H1 (cell line): ENCODE data around the gene TMTC2.

Experiments
- CEBPB ChIP-seq: IDR thresholded peaks from 2 replicates; pipeline ENCODE4 v1.6.1; 2012; ENCODE audit warnings: low read depth, low read length
- CREB1 ChIP-seq: IDR thresholded peaks from 2 replicates; pipeline ENCODE4 v1.6.1; 2012; ENCODE audit warnings: inconsistent platforms
- EP300 ChIP-seq, 2 experiments: IDR thresholded peaks; 1 replicate in 1 of 2; 2 replicates in 1 of 2; pipeline ENCODE4 v1.6.1; 2011 to 2012; ENCODE audit warnings: low read depth in 2 of 2, low read length in 2 of 2, mild to moderate bottlenecking in 2 of 2, borderline replicate concordance in 1 of 2, inconsistent platforms in 1 of 2, moderate library complexity in 1 of 2
- EZH2 ChIP-seq: fragments of 200-600 bp; sonication (generic); IDR thresholded peaks from 2 replicates; pipeline ENCODE4 v1.7.1; 2012; ENCODE audit warnings: low read depth, mild to moderate bottlenecking, moderate library complexity, low read length, inconsistent platforms; ENCODE audit not compliant: severe bottlenecking
- NRF1 ChIP-seq: IDR thresholded peaks from 2 replicates; pipeline ENCODE4 v1.6.1; 2011; ENCODE audit warnings: mild to moderate bottlenecking, low read depth, low read length, improper control_type of control experiment
- POLR2AphosphoS5 ChIP-seq: IDR thresholded peaks from 2 replicates; pipeline ENCODE4 v1.6.1; 2011; ENCODE audit warnings: low read depth, low read length
- POU5F1 ChIP-seq: IDR thresholded peaks from 2 replicates; pipeline ENCODE4 v1.6.1; 2011; ENCODE audit warnings: low read depth, mild to moderate bottlenecking, low read length, moderate library complexity
- RFX5 ChIP-seq: IDR thresholded peaks from 2 replicates; pipeline ENCODE4 v1.6.1; 2011; ENCODE audit warnings: low read depth, low read length, improper control_type of control experiment, borderline replicate concordance
- SIX5 ChIP-seq: IDR thresholded peaks from 2 replicates; pipeline ENCODE4 v1.6.1; 2011; ENCODE audit warnings: mild to moderate bottlenecking, low read depth, low read length
- SP2 ChIP-seq: IDR thresholded peaks from 2 replicates; pipeline ENCODE4 v1.6.1; 2012; ENCODE audit warnings: mild to moderate bottlenecking, low read length, inconsistent platforms
- SRF ChIP-seq: IDR thresholded peaks from 2 replicates; pipeline ENCODE4 v1.6.1; 2011; ENCODE audit warnings: mild to moderate bottlenecking, low read depth, low read length, moderate library complexity
- TCF12 ChIP-seq: IDR thresholded peaks from 2 replicates; pipeline ENCODE4 v1.6.1; 2011; ENCODE audit warnings: low read depth, mild to moderate bottlenecking, low read length
- ZNF274 ChIP-seq: IDR thresholded peaks from 2 replicates; pipeline ENCODE4 v1.7.0; 2012; ENCODE audit warnings: low read length, borderline replicate concordance; ENCODE audit errors: extremely low read depth
- TF ChIP-seq, protein P1 (sequence below), 3 experiments: IDR thresholded peaks; 1 replicate in 2 of 3; 2 replicates in 1 of 3; pipeline versions ENCODE4 v1.5.1 to v1.6.1; 2011; ENCODE audit warnings: low read length in 3 of 3, mild to moderate bottlenecking in 3 of 3, inconsistent platforms in 2 of 3, low read depth in 1 of 3, moderate library complexity in 1 of 3; ENCODE audit not compliant: insufficient read depth in 1 of 3; ENCODE audit errors: control extremely low read depth in 1 of 3

DNA sequence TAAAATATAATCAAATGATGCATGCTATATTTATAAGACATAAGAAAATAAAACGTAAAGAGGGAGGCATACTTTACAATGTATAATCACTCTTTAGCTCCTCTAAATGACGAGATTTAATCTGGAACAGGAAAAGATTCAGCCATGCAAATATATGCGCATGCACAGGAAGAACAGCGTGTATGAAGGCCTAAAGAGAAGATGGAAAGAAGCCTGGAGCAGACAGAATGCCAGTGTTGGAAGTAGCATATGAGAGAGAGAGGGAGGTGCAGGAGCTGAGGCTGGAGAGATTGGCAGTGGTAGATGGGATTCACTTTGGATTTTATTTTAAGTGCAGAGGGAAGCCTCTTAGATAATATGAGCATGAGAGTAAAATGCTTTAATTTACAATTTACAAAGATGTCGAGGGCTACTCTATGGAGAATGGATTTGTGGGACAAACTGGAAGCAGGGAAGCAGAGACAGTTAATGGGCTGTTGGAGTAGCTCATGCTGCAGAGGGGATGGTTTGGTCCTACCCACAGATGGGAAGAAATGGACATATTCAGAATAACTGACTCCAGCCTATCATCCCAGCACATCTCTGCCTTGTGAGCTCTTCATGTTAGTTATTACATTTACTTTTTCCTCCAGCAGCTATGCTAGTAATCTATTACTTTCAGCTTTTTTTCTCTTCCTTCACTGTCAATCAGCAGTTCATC, 411.1 kb downstream of the TMTC2 start:
- TF ChIP-seq, protein P1, sequence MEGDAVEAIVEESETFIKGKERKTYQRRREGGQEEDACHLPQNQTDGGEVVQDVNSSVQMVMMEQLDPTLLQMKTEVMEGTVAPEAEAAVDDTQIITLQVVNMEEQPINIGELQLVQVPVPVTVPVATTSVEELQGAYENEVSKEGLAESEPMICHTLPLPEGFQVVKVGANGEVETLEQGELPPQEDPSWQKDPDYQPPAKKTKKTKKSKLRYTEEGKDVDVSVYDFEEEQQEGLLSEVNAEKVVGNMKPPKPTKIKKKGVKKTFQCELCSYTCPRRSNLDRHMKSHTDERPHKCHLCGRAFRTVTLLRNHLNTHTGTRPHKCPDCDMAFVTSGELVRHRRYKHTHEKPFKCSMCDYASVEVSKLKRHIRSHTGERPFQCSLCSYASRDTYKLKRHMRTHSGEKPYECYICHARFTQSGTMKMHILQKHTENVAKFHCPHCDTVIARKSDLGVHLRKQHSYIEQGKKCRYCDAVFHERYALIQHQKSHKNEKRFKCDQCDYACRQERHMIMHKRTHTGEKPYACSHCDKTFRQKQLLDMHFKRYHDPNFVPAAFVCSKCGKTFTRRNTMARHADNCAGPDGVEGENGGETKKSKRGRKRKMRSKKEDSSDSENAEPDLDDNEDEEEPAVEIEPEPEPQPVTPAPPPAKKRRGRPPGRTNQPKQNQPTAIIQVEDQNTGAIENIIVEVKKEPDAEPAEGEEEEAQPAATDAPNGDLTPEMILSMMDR (IDR thresholded peaks at IDR 0.05; ENCODE audit: control extremely low read depth in 1 of 3, insufficient read depth in 1 of 3, low read depth in 1 of 3, low read length in 3 of 3) = no peak
- no peak for TF ChIP-seq SIX5
- TF ChIP-seq ZNF274 = no peak
- TF ChIP-seq EZH2 = no peak
- no peak for TF ChIP-seq EP300 (IDR thresholded peaks at IDR 0.05; ENCODE audit: borderline replicate concordance in 1 of 2, low read depth in 2 of 2, low read length in 2 of 2)
- no peak for TF ChIP-seq SP2
- TF ChIP-seq TCF12 = no peak
- no peak for TF ChIP-seq CEBPB
- no peak for TF ChIP-seq RFX5
- TF ChIP-seq POU5F1 = no peak; the same call in 1 of the 2 replicates
- TF ChIP-seq NRF1 = no peak
- no peak for TF ChIP-seq POLR2AphosphoS5
- no peak for TF ChIP-seq CREB1
- TF ChIP-seq SRF = no peak
